HG03025 (cell line): ENCODE data around the gene INO80.
"Not testable (repeated sequence)": the region's sequence is repeated elsewhere in the genome, so short reads cannot be mapped to it uniquely, and the experiment has no call there.

Experiments used
- ATAC-seq: cut with Tn5 transposase; IDR thresholded peaks from one replicate; pipeline ENCODE4 v1.9.1; 2021; ENCODE audit warnings: mild to moderate bottlenecking, moderate library complexity; ENCODE audit not compliant: unreplicated experiment, low FRiP score

The INO80 gene

GRCh38 chr15:40954158-40954848 lies 161.8 kb downstream of the INO80 start:
- ATAC-seq = not testable (repeated sequence)

GRCh38 chr15:40953713-40954074 lies 162.4 kb downstream of the INO80 start:
- no peak for ATAC-seq

GRCh38 chr15:40952901-40953712 lies 163.0 kb downstream of the INO80 start, which contains the start of gene CHAC1:
CHAC1 (plus strand) TSS chr15:40953471; CDS start chr15:40953584, 113 bp downstream.
- peak; percentile 81 for ATAC-seq

- no peak for ATAC-seq
These were observed 163.7 kb downstream of the INO80 start for GRCh38 chr15:40952301-40952900.

- ATAC-seq = no peak
These were observed 164.3 kb downstream of the INO80 start for GRCh38 chr15:40951764-40952163.

GRCh38 chr15:40949756-40950207 lies 166.3 kb downstream of the INO80 start:
- no peak for ATAC-seq

- no peak for ATAC-seq
These were observed 167.2 kb downstream of the INO80 start for GRCh38 chr15:40948706-40949473.

- ATAC-seq = no peak
These were observed 171.4 kb downstream of the INO80 start for GRCh38 chr15:40944510-40945296.

GRCh38 chr15:40943764-40944365 lies 172.2 kb downstream of the INO80 start:
- ATAC-seq = no peak

- ATAC-seq = no peak
These were observed 173.2 kb downstream of the INO80 start for GRCh38 chr15:40942878-40943277.

GRCh38 chr15:40942337-40942854 lies 173.7 kb downstream of the INO80 start:
- ATAC-seq = no peak

GRCh38 chr15:40941528-40942336 lies 174.3 kb downstream of the INO80 start:
- peak; percentile 71 for ATAC-seq

GRCh38 chr15:40941068-40941527 lies 175.0 kb downstream of the INO80 start:
- ATAC-seq = no peak

GRCh38 chr15:40940296-40940801 lies 175.7 kb downstream of the INO80 start:
- ATAC-seq = no peak

- no peak for ATAC-seq
These were observed 177.6 kb downstream of the INO80 start for GRCh38 chr15:40938536-40938870.

GRCh38 chr15:40937762-40938535 lies 178.1 kb downstream of the INO80 start:
- ATAC-seq = no peak
